NCI-H82 (cell line): Measurements from ENCODE around the gene KIFAP3.
"Not testable (repeated sequence)": the region's sequence is repeated elsewhere in the genome, so short reads cannot be mapped to it uniquely, and the experiment has no call there.

Experiments
- DNase-seq: peaks from one replicate; lab custom pipeline; 2025; lab: John Stamatoyannopoulos, UW

KIFAP3 gene

DNA sequence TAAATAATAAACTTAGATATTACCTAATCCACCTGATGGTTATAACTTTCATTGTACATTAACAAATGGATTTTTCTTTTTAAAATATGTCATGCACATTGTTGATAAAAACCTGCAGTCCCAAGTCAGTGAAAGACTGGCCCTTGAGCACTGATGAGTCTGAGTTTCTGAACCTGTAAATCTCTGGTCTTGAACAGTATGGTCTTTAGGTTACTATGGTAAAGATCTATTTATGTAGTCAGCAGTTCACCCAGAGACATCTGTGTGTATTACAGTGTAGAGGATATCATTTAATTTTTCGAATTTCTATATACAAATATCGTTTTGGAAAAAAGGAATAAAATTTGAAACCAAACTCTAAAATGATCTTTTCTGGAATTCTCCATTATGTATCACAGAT is 150.4 kb downstream of the KIFAP3 start:
- no peak for DNase-seq

DNA sequence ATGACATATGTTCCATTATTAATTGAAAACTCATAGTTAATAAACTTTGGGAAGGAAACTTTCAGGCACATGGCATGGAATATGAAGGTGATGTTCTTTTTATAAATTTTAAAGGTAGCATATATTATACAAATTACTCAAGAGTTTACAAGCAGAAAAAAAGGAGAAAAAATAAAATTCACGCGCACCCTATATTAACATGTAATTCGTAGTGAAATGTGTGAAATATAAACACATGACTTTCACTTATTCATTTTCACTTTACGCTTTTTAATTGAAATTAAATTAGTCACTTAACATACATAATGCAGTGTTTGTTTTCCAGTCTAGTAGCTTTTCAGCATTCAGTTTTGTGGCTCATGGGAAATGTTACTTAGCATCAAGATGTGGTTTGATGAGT is 153.4 kb downstream of the KIFAP3 start:
- no peak for DNase-seq

DNA sequence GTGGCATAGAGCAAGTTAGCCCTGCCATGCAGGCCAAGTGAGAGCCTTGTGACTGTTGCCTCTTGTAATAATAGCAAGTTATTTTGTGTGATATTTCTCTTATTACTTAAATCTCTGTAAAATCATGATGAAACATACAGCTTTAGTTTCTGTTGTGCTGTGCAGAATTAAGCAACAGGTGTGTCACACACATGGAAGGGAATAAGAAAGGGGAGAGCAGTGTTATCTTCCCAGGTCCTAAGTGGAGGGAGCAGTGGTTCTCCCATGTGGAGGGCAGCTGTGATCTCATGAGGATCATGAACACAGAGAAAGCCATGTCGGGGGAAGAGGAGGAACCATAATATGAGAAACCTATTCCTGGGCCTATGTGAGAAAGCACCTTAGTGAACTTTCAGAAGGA is 155.6 kb downstream of the KIFAP3 start:
- no peak for DNase-seq

- DNase-seq = not testable (repeated sequence)
Measured at GRCh38 chr1:169918220-169918619, 156.3 kb downstream of the KIFAP3 start.

DNA sequence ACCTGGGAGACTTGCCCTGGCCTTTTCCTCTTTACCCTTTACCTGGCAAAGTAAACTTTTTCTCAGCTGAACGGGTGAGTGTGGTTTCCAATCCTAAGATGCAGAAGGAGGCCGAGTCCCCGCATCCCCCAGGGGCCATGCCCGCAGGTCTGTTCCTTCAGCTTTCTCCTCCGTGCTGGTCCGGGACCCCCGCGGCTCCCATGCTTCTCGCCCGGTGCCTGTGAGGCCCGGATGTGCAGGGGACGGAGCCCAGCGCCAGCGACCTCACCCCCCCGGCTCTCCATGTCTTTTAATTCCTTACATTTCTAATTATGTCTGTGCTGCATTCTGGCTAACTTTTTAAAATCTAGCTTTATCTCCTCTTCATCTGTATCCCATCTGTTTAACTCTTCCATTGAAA is 159.3 kb downstream of the KIFAP3 start:
- no peak for DNase-seq

DNA sequence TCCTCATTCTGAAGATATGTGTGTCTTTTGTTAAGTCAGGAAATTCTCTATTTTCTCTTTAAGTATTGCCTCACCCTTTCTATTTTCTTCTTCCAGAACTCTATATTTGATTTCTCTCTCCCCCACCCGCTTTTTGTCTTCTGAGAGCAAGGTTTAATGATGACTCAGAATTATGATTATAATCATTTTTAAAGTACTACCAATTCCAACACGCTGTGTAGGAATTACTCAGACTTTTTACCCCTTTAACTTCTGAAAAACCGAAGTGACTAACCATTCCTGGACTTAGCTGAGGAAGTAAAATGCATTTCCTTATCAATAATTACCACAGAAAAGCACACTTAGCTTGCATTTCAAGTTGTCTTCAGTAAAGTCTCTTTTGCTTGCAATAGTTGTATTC is 160.0 kb downstream of the KIFAP3 start:
- DNase-seq = no peak

DNA sequence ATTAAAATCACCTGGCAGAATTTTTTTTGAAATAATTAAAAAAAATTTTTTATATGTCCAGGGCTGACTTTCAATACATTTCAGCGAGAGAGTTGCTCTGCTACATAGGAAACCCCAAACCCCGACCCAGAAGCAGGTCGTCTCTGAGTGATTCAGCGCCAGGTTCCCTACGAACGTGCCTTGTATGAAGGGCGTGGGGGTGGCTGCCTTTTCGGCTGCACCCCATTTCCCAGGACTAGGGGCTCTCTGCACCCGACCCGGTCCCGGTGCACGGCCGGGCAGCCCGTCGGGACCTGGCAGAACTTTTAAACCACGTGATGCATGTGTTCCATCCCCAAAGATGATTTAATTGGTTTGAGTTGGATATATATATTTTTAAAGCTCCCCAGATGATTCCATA is 165.0 kb downstream of the KIFAP3 start:
- no peak for DNase-seq

GRCh38 chr1:169906938-169907337 is 167.6 kb downstream of the KIFAP3 start:
- no peak for DNase-seq

GRCh38 chr1:169904834-169905233 is 169.7 kb downstream of the KIFAP3 start:
- no peak for DNase-seq

GRCh38 chr1:169902751-169903150 is 171.7 kb downstream of the KIFAP3 start:
- DNase-seq = no peak

- DNase-seq = no peak
Measured at GRCh38 chr1:169901115-169901514, 173.4 kb downstream of the KIFAP3 start.

DNA sequence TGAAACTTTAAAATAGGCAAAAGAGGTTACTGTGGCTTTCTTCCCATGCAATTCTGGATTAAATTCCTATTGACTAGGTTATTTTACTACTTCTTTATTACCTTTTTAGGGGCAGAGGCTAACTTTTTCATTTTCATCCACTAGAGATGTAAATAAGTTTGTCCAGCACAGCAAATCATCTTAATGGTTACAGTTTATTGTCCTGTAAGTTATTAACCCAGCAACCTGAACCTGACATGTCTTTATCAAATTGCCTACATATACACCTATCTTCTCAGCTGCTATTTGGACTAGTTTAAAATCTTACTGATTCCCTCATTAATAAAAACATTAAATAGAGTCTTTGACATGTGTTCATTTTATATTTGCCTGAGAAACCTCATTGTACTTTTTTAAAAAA is 173.9 kb downstream of the KIFAP3 start:
- no peak for DNase-seq

DNA sequence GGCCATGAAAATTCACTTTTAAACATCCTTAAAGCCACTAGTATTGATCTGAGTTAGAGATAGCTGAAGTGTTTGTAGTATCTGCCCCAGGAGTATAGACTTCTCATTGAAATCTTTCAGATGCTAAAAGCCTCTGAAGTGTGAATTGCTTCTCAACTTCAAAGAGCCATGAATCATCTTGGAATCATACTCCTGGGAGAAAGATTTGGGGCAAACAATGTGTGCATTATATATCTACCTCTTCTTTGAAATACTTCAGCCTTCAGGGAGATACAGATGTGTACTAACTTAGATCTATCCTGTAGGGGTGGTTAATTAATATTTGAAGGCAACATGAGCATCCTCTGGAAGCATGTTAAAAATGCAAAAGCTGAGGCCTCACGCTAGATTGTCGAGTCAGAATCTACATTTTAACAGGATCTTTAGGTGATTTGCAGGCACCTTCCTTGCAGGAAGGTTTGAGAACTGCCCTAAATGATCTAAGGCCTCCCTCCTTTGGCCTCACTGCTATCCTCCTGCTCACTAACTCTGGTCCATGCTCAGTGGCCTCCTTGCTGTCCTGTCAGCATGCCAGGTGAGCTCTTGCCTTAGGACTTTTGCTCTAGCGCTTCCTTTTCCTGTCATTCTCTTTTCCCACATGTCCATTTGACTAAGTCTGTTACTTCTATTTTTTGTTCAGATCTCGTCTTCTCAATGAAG is 174.8 kb downstream of the KIFAP3 start:
- no peak for DNase-seq

DNA sequence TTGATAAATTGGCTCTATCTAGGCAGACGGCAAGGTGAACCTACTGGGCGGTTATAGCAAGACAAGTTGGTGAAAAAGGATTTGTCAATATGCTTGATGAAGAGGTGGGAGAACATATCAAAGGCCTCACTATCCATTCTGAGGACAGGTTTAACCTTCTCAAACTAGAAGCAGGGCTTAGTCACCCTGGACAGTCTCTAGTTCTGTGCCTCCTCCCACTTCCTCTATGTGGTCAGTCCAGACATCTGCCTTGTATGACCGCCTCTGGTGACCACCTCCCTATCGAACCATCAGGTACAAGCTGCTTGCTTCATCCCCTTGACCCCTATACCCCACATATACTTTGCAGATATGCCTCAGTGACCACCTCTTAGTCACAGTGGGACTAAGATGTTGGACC is 178.5 kb downstream of the KIFAP3 start:
- DNase-seq = no peak

GRCh38 chr1:169894424-169895145 is 179.9 kb downstream of the KIFAP3 start:
- peak; percentile 63 for DNase-seq

DNA sequence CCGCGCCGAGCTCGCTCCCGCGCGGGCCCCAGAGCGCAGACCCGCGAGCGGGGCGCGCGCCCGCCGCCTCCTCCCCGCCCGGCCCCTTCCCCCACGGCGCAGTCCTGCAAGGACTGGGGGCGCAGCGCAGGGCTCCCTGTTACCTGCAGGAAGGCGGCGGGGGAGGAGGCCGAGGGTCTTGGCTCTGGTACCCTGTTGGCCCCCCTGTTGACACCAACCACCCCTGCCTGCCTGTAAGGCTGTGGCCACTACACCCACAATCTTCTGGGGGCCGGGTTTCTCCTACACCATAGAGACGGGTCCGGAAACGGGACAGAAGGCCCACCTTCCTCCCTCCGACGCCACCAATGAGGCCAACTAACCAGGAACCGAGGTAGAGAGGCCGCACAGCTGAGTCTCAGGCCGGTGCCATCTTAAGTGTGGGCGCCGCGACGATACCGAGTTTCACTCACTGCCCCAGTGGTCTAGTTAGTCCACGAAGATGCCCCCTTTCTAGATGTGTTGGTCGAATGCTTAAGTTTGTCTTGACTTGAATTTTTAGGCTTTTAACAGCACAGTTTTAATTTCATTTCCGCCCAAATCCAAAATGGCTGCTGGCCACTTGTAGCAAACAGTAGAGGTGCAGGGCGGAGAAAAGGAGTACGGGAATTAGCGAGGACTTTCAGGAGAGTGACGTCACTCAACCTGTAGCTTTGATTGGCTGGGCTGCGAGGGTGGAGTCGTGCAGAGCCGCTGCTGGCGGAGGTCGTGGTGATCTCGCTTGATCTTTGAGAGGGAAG is 180.7 kb downstream of the KIFAP3 start, which contains the start of gene SCYL3:
Gene SCYL3 (minus strand): TSS at position 252 of the 779 bp plus-strand sequence. CDS start 5,056 bp downstream, outside the sequence.
- peak; percentile 99 for DNase-seq

DNA sequence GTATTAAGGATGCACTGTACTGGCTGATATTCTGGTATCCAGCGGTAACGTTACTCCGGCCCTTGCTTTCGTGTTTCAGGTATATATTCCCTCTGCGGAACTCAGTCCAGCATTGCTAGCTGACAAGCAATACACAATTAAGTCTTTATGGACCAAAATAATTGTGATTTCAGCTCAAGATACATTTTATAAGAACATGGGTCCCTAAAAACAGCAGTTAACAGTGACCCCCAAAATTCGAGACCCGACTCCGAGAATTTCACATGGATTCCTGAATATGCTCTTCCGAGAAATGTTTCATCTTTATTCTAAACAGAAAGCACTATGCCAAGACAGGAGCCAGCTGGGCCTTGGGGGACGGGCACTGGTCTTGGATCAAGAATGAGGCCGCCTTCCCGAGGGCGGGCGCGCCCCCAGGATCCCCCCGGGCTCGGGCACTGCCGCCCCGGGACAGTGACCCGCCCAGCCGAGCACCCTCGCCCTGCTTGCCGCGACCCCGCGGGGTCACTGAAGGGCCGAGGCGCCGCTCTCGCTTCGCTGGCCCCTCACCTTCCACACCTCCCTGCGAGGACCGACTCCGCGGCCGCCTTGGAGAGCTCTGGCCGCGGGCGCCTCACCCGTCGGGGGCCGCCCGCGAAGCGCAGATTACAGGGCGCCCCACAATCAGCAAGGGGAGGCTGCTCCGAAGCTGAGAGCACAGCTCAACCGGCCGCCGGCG is 181.4 kb downstream of the KIFAP3 start:
- DNase-seq = peak; percentile 65

GRCh38 chr1:169892176-169892926 is 182.1 kb downstream of the KIFAP3 start:
- DNase-seq = no peak

DNA sequence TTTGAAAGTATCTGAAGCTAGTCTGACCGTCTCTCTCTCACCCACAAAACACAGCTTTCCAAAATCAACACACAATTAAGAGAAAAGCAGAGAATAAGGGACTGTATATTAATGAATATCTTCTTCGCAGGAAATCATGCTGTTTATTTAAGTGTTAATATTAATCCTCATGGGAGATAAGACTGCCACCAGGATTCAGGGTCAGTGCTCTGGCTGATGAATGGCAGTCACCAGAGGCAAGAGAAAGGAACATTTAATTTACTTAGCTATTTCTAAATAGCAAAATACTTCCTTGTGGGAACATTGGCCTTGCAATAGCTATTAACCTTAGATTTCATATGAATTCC is 183.0 kb downstream of the KIFAP3 start:
- DNase-seq = no peak

- DNase-seq = peak; percentile 65
Measured at GRCh38 chr1:169890761-169891538, 183.5 kb downstream of the KIFAP3 start.

- DNase-seq = no peak
Measured at GRCh38 chr1:169889871-169890270, 184.6 kb downstream of the KIFAP3 start.
